Neuronal stem cell (in vitro differentiated cells): ENCODE results near the gene TECTB.

Source experiments
- DNase-seq: peaks from one replicate; pipeline ENCODE4 v3.0.0-alpha.2; 2013; ENCODE audit warnings: low spot score
- H2AFZ ChIP-seq: one replicate; pipeline ENCODE4 v1.6.1; 2013; ENCODE audit warnings: mild to moderate bottlenecking, low read length, inconsistent platforms
- H2AK5ac ChIP-seq: 2 replicates; pipeline ENCODE4 v1.6.1; 2013; ENCODE audit warnings: low read depth, mild to moderate bottlenecking, inconsistent platforms, low read length, moderate library complexity, mixed read lengths
- H2BK120ac ChIP-seq: 2 replicates; pipeline ENCODE4 v1.6.1; 2013; ENCODE audit warnings: low read depth, mild to moderate bottlenecking, inconsistent platforms, low read length, moderate library complexity, mixed read lengths
- H2BK12ac ChIP-seq: one replicate; pipeline ENCODE4 v1.6.1; 2013; ENCODE audit warnings: low read length, inconsistent platforms
- H2BK15ac ChIP-seq: 2 replicates; pipeline ENCODE4 v1.6.1; 2013; ENCODE audit warnings: mild to moderate bottlenecking, low read length, inconsistent platforms, mixed read lengths
- H2BK5ac ChIP-seq: one replicate; pipeline ENCODE4 v1.6.1; 2013; ENCODE audit warnings: inconsistent platforms, mild to moderate bottlenecking, low read length, moderate library complexity
- H3K14ac ChIP-seq: one replicate; pipeline ENCODE4 v1.6.1; 2013; ENCODE audit warnings: low read length, inconsistent platforms
- H3K18ac ChIP-seq: 2 replicates; pipeline ENCODE4 v1.6.1; 2013; ENCODE audit warnings: low read length, inconsistent platforms
- H3K23ac ChIP-seq: 2 replicates; pipeline ENCODE4 v1.6.1; 2013; ENCODE audit warnings: low read depth, mild to moderate bottlenecking, mixed read lengths, low read length, inconsistent platforms; ENCODE audit not compliant: poor library complexity
- H3K27ac ChIP-seq: replicated peaks from 3 replicates; pipeline ENCODE4 v1.5.1; 2013; ENCODE audit warnings: low read length, inconsistent platforms
- H3K27me3 ChIP-seq, 3 experiments: 2 replicates each; pipeline ENCODE4 v1.6.1; 2013; ENCODE audit warnings: low read length in 3 of 3, mild to moderate bottlenecking in 2 of 3, inconsistent platforms in 1 of 3, low read depth in 1 of 3, mixed read lengths in 1 of 3, moderate library complexity in 1 of 3; ENCODE audit not compliant: control insufficient read depth in 3 of 3, insufficient read depth in 3 of 3
- H3K36me3 ChIP-seq, 2 donors: replicated peaks in 1 of 2; 2 replicates each; pipeline ENCODE4 v1.6.1; 2013; ENCODE audit warnings: low read length in 2 of 2; ENCODE audit not compliant: control insufficient read depth in 2 of 2, insufficient read depth in 2 of 2
- H3K4ac ChIP-seq: 2 replicates; pipeline ENCODE4 v1.6.1; 2013; ENCODE audit warnings: inconsistent platforms, mild to moderate bottlenecking, low read length, moderate library complexity
- H3K4me1 ChIP-seq, 2 donors: 1 replicate in 1 of 2; 2 replicates in 1 of 2; pipeline ENCODE4 v1.6.1; 2013; ENCODE audit warnings: low read length in 2 of 2, low read depth in 1 of 2; ENCODE audit not compliant: control insufficient read depth in 2 of 2, insufficient read depth in 1 of 2
- H3K4me2 ChIP-seq: one replicate; pipeline ENCODE4 v1.6.1; 2013; ENCODE audit warnings: mild to moderate bottlenecking, low read length, inconsistent platforms; ENCODE audit not compliant: insufficient read depth, poor library complexity, severe bottlenecking
- H3K4me3 ChIP-seq, 2 donors: 2 replicates each; pipeline ENCODE4 v1.5.1; 2013; ENCODE audit warnings: low read length in 2 of 2, mild to moderate bottlenecking in 2 of 2, inconsistent platforms in 1 of 2, moderate library complexity in 1 of 2
- H3K79me1 ChIP-seq: one replicate; pipeline ENCODE4 v1.6.1; 2013; ENCODE audit warnings: low read depth, mild to moderate bottlenecking, inconsistent platforms, low read length, moderate library complexity
- H3K9ac ChIP-seq: one replicate; pipeline ENCODE4 v1.6.1; 2013; ENCODE audit warnings: mild to moderate bottlenecking, low read depth, low read length, inconsistent platforms; ENCODE audit not compliant: poor library complexity
- H3K9me3 ChIP-seq, 2 donors: replicated peaks in 1 of 2; 2 replicates each; pipeline versions ENCODE3 to v1.6.1; 2013; ENCODE audit warnings: low read length in 2 of 2, mild to moderate bottlenecking in 2 of 2, inconsistent platforms in 1 of 2, low read depth in 1 of 2, mixed read lengths in 1 of 2, moderate library complexity in 1 of 2; ENCODE audit not compliant: control insufficient read depth in 2 of 2, insufficient read depth in 1 of 2
- H4K8ac ChIP-seq: one replicate; pipeline ENCODE4 v1.6.1; 2013; ENCODE audit warnings: low read depth, mild to moderate bottlenecking, inconsistent platforms, low read length, moderate library complexity
- H4K91ac ChIP-seq: one replicate; pipeline ENCODE4 v1.6.1; 2013; ENCODE audit warnings: low read length, low read depth, mild to moderate bottlenecking, inconsistent platforms; ENCODE audit not compliant: poor library complexity
- WGBS, 2 donors: extraction: QIAGEN DNeasy Blood & Tissue Kit; methylation state at CpG; one replicate each; pipeline ENCODE4 v1.1.7; 2013; ENCODE audit warnings: missing lambda C conversion rate in 2 of 2, mixed read lengths in 1 of 2; ENCODE audit not compliant: insufficient read length in 2 of 2, insufficient replicate concordance in 1 of 2; ENCODE audit errors: extremely low coverage in 2 of 2; 5-methylcytosine and 5-hydroxymethylcytosine counted together

TECTB gene

DNA sequence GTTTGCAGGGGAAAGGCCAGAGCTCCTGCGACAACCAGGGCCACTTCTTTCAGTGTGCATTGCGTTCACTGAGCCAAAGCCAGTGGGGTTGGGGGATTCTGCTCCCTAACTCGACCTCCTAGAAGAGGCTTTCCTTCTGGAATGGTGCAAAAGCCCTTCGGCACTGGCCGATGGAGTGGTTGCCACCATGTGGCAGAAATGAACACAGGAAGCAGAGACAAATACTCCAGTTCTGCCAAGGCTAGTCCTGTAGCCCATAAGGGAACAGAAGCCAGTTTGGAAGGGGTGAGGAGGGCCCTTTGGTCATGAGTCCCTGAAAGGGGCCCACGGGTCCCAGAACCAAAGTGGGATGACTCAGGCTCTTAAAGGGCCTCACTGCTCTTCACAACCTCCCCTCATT lies 61.1 kb downstream of the TECTB start:
- H3K14ac ChIP-seq: no peak overlapping the region
- no peak overlapping the region for H3K4me2 ChIP-seq
- H2BK12ac ChIP-seq: no peak overlapping the region
- H3K4me3 ChIP-seq: no peak overlapping the region
- no peak overlapping the region for H3K23ac ChIP-seq
- no peak overlapping the region for H3K9ac ChIP-seq
- no peaks in the 10 kb centered on the region for H3K9me3 ChIP-seq
- no peak overlapping the region for H4K8ac ChIP-seq
- no peak for DNase-seq
- no peaks in the 10 kb centered on the region for H3K36me3 ChIP-seq
- no peaks in the 10 kb centered on the region for H3K27me3 ChIP-seq
- H2BK120ac ChIP-seq: no peak overlapping the region
- H3K4me1 ChIP-seq: peaks cover 0 to 9% of the 10 kb centered on the region in 2 donors
- no peak overlapping the region for H2BK5ac ChIP-seq
- no peak overlapping the region for H2AK5ac ChIP-seq
- H3K27ac ChIP-seq: no peak overlapping the region
- H3K18ac ChIP-seq: peak overlapping the region; percentile 64
- H3K79me1 ChIP-seq: no peaks in the 10 kb centered on the region
- no peak overlapping the region for H4K91ac ChIP-seq
- no CpG with 5 or more reads among the region's 6 CpGs for WGBS, 2 donors
- no peak overlapping the region for H3K4ac ChIP-seq
- H2BK15ac ChIP-seq: no peak overlapping the region
- no peak overlapping the region for H2AFZ ChIP-seq

DNA sequence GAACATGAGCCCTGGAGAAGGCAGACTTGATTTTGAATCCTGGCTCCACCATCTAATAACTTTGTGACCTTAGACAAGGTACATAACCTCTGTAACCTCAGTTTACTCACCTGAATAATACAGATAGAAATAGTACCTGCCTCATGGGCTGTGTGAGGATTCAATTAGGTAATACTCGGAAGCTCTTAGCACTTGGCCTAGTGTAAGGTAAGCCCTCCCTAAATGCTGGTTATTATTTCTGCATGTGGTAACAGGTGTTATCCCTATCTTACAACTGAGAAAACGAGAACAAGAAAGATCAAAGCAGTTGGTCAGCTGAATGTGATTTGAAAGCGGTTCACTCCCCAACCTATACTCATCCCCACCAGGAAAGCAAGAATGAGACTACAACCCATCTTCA lies 62.0 kb downstream of the TECTB start:
- Histone ChIP-seq H3K4me1 (peaks cover 0 to 10% of the 10 kb centered on the region in 2 donors), H3K18ac (no peak overlapping the region), H2BK5ac (no peak overlapping the region), H3K4me2 (no peak overlapping the region), H2BK15ac (no peak overlapping the region), H3K9me3 (no peaks in the 10 kb centered on the region), H3K9ac (no peak overlapping the region), H2BK120ac (no peak overlapping the region), H2AK5ac (no peak overlapping the region), H3K27me3 (no peaks in the 10 kb centered on the region), H3K36me3 (no peaks in the 10 kb centered on the region), H3K79me1 (no peaks in the 10 kb centered on the region), H3K4me3 (no peak overlapping the region), H2BK12ac (no peak overlapping the region), H4K8ac (no peak overlapping the region), H3K4ac (no peak overlapping the region), H3K27ac (no peak overlapping the region), H4K91ac (no peak overlapping the region), H2AFZ (no peak overlapping the region), H3K14ac (no peak overlapping the region), H3K23ac (no peak overlapping the region)
- DNase-seq: no peak
- WGBS, 2 donors: no CpG with 5 or more reads among the region's 3 CpGs

- H3K9ac ChIP-seq: no peak overlapping the region
- H3K27me3 ChIP-seq: no peaks in the 10 kb centered on the region
- WGBS, 2 donors: no CpG with 5 or more reads among the region's 9 CpGs
Observed at GRCh38 chr10:112345743-112346142, 62.5 kb downstream of the TECTB start.

DNA sequence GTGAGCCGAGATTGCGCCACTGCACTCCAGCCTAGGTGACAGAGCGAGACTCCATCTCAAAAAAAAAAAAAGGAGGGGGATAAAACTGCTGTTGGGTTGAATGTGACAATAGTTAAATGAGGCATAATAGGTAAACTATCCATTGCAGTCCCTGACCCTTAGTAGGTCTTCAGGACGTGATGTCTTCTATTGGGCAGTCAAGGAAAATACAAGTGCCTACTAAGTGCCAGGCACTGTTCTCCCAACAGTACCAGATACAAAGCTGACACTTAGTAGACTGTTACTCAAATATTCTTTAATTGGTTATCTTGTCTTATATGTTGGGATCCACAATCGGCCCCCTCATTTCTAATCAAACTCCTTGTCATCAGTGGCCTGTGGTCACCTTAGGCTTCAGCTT lies 63.6 kb downstream of the TECTB start:
- no peak for DNase-seq
- Histone ChIP-seq H2AK5ac (no peak overlapping the region), H3K23ac (no peak overlapping the region), H3K4me2 (no peak overlapping the region), H2BK120ac (no peak overlapping the region), H4K8ac (no peak overlapping the region), H3K14ac (no peak overlapping the region), H2BK15ac (no peak overlapping the region), H3K36me3 (no peaks in the 10 kb centered on the region), H3K79me1 (no peaks in the 10 kb centered on the region), H3K27me3 (no peaks in the 10 kb centered on the region), H3K4me1 (peaks cover 4 to 10% of the 10 kb centered on the region in 2 donors), H3K4ac (no peak overlapping the region), H2BK12ac (no peak overlapping the region), H4K91ac (no peak overlapping the region), H3K18ac (no peak overlapping the region), H2AFZ (no peak overlapping the region), H3K9ac (no peak overlapping the region), H2BK5ac (no peak overlapping the region), H3K9me3 (no peaks in the 10 kb centered on the region), H3K27ac (no peak overlapping the region), H3K4me3 (no peak overlapping the region)
- no CpG with 5 or more reads among the region's 5 CpGs for WGBS, 2 donors

More at GRCh38 chr10:112345743-112346142, 62.5 kb downstream of the TECTB start:
- Histone ChIP-seq H3K4me2 (no peak overlapping the region), H4K8ac (no peak overlapping the region), H3K18ac (no peak overlapping the region), H3K36me3 (no peaks in the 10 kb centered on the region), H3K79me1 (no peaks in the 10 kb centered on the region), H2BK15ac (no peak overlapping the region), H3K4me3 (no peak overlapping the region), H2BK12ac (no peak overlapping the region), H2AK5ac (no peak overlapping the region), H3K4ac (no peak overlapping the region), H2BK120ac (no peak overlapping the region), H2AFZ (no peak overlapping the region), H3K9me3 (no peaks in the 10 kb centered on the region), H3K27ac (no peak overlapping the region), H3K23ac (no peak overlapping the region), H4K91ac (no peak overlapping the region), H3K14ac (no peak overlapping the region), H2BK5ac (no peak overlapping the region), H3K4me1 (peaks cover 0 to 10% of the 10 kb centered on the region in 2 donors)
- no peak for DNase-seq
